MM.1S (cell line): ENCODE measurements around the gene RGL4.
"Not testable (repeated sequence)": the region's sequence is repeated elsewhere in the genome, so short reads cannot be mapped to it uniquely, and the experiment has no call there.

Experiments
- DNase-seq: peaks from one replicate; pipeline ENCODE4 v3.0.0-alpha.2; 2015
- H2AFZ ChIP-seq: fragments of 300-600 bp; sonication (generic); 2 replicates; pipeline ENCODE4 v1.6.0; 2016; ENCODE audit warnings: antibody characterized with exemption, low read length
- H3F3A ChIP-seq: fragments of 300-600 bp; sonication (generic); 2 replicates; pipeline ENCODE4 v1.6.1; 2016; ENCODE audit warnings: mild to moderate bottlenecking, antibody characterized with exemption, low read length, moderate library complexity, mixed read lengths; ENCODE audit not compliant: insufficient read depth
- H3K27ac ChIP-seq: fragments of 300-600 bp; sonication (generic); 2 replicates; pipeline ENCODE4 v1.5.1; 2016; ENCODE audit warnings: mild to moderate bottlenecking, low read length
- H3K27me3 ChIP-seq: fragments of 300-600 bp; sonication (generic); replicated peaks from 2 replicates; pipeline ENCODE4 v1.6.0; 2016; ENCODE audit warnings: low read length; ENCODE audit not compliant: insufficient read depth
- H3K36me3 ChIP-seq: fragments of 300-600 bp; sonication (generic); replicated peaks from 2 replicates; pipeline ENCODE4 v1.6.1; 2016; ENCODE audit warnings: mild to moderate bottlenecking, low read length, mixed read lengths; ENCODE audit not compliant: insufficient read depth
- H3K4me1 ChIP-seq: fragments of 300-600 bp; sonication (generic); 2 replicates; pipeline ENCODE4 v1.6.1; 2016; ENCODE audit warnings: low read length, mixed read lengths
- H3K4me2 ChIP-seq: fragments of 300-600 bp; sonication (generic); 2 replicates; pipeline ENCODE4 v1.6.0; 2016; ENCODE audit warnings: low read depth, low read length
- H3K4me3 ChIP-seq: fragments of 300-600 bp; sonication (generic); 2 replicates; pipeline ENCODE4 v1.5.1; 2016; ENCODE audit warnings: low read length, mixed read lengths
- H3K79me2 ChIP-seq: fragments of 300-600 bp; sonication (generic); 2 replicates; pipeline ENCODE4 v1.6.1; 2016; ENCODE audit warnings: mixed run types, low read length, mixed read lengths
- H3K9ac ChIP-seq: fragments of 300-600 bp; sonication (generic); 2 replicates; pipeline ENCODE4 v1.6.1; 2016; ENCODE audit warnings: low read length, mixed read lengths
- H3K9me2 ChIP-seq: fragments of 300-600 bp; sonication (generic); replicated peaks from 2 replicates; pipeline ENCODE4 v1.6.1; 2016; ENCODE audit warnings: mild to moderate bottlenecking, low read length, mixed read lengths; ENCODE audit not compliant: insufficient read depth
- H3K9me3 ChIP-seq: fragments of 300-600 bp; sonication (generic); replicated peaks from 2 replicates; pipeline ENCODE4 v1.6.1; 2016; ENCODE audit warnings: mild to moderate bottlenecking, low read length, mixed read lengths; ENCODE audit not compliant: insufficient read depth
- H4K20me1 ChIP-seq: fragments of 300-600 bp; sonication (generic); 2 replicates; pipeline ENCODE4 v1.6.1; 2016; ENCODE audit warnings: mild to moderate bottlenecking, low read length, moderate library complexity, mixed read lengths; ENCODE audit not compliant: insufficient read depth
- EZH2 ChIP-seq: fragments of 300-600 bp; sonication (generic); optimal IDR thresholded peaks from 2 replicates; pipeline ENCODE3; 2017; ENCODE audit warnings: low read depth, mild to moderate bottlenecking, antibody characterized with exemption, low read length, mixed read lengths
- EZH2phosphoT487 ChIP-seq: fragments of 300-600 bp; sonication (generic); IDR thresholded peaks from 2 replicates; pipeline ENCODE4 v1.6.1; 2018; ENCODE audit warnings: antibody characterized with exemption, low read length
- TF ChIP-seq, protein P1 (sequence below): fragments of 300-600 bp; sonication (generic); IDR thresholded peaks from 2 replicates; pipeline ENCODE4 v1.5.1; 2016; ENCODE audit warnings: antibody characterized with exemption, low read length, mixed read lengths

Gene RGL4

DNA sequence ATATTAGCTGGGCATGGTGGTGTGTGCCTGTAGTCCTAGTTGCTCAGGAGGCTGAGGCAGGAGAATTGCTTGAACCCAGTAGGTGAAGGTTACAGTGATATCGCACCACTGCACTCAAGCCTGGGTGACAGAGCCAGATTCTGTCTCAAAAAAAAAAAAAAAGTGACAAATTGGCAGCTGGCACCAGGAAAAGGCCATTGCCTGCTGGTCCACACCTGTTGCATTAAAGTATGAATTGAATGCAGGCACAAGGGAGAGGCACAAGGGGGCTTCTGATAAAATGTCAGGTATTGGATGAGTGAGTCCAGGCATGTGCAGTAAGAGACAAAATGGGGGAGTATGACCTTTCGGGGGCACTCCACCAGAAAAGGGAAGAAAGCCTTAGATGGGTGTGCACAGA, 31.9 kb downstream of the RGL4 start:
- Histone ChIP-seq H3K9me2 (no peaks in the 10 kb centered on the region), H3K4me1 (no peaks in the 10 kb centered on the region), H4K20me1 (no peaks in the 10 kb centered on the region), H3K9ac (no peak overlapping the region), H3K27me3 (no peaks in the 10 kb centered on the region), H3K4me2 (no peak overlapping the region), H3K9me3 (no peaks in the 10 kb centered on the region), H3K36me3 (no peaks in the 10 kb centered on the region), H2AFZ (no peak overlapping the region), H3F3A (no peaks in the 10 kb centered on the region), H3K27ac (no peak overlapping the region), H3K4me3 (no peak overlapping the region), H3K79me2 (no peaks in the 10 kb centered on the region)
- no peak for TF ChIP-seq EZH2
- TF ChIP-seq EZH2phosphoT487: no peak
- TF ChIP-seq, protein P1, sequence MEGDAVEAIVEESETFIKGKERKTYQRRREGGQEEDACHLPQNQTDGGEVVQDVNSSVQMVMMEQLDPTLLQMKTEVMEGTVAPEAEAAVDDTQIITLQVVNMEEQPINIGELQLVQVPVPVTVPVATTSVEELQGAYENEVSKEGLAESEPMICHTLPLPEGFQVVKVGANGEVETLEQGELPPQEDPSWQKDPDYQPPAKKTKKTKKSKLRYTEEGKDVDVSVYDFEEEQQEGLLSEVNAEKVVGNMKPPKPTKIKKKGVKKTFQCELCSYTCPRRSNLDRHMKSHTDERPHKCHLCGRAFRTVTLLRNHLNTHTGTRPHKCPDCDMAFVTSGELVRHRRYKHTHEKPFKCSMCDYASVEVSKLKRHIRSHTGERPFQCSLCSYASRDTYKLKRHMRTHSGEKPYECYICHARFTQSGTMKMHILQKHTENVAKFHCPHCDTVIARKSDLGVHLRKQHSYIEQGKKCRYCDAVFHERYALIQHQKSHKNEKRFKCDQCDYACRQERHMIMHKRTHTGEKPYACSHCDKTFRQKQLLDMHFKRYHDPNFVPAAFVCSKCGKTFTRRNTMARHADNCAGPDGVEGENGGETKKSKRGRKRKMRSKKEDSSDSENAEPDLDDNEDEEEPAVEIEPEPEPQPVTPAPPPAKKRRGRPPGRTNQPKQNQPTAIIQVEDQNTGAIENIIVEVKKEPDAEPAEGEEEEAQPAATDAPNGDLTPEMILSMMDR: no peak
- DNase-seq: no peak

DNA sequence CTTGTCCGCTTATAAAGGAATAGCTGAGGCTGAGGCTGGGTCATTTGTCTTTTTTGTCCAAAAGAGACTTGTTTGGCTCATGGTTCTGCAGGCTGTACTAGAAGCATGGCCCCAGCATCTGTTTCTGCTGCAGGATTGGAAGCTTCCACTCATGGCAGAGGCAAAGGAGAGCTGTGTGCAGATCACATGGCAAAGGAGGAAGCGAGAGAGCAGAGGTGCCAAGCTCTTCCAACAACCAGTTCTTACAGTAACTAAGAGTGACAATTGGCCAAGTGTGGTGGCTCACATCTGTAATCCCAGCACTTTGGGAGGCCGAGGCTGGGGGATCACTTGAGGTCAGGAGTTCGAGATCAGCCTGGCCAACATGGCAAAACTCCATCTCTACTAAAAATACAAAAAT, 37.3 kb downstream of the RGL4 start:
- H3K4me2 ChIP-seq, H4K20me1 ChIP-seq, DNase-seq, H3F3A ChIP-seq, H3K27me3 ChIP-seq, H3K9me2 ChIP-seq, H3K36me3 ChIP-seq, H3K4me3 ChIP-seq, H3K9me3 ChIP-seq, H3K9ac ChIP-seq, H2AFZ ChIP-seq, H3K27ac ChIP-seq, H3K4me1 ChIP-seq, H3K79me2 ChIP-seq: not testable (repeated sequence)

DNA sequence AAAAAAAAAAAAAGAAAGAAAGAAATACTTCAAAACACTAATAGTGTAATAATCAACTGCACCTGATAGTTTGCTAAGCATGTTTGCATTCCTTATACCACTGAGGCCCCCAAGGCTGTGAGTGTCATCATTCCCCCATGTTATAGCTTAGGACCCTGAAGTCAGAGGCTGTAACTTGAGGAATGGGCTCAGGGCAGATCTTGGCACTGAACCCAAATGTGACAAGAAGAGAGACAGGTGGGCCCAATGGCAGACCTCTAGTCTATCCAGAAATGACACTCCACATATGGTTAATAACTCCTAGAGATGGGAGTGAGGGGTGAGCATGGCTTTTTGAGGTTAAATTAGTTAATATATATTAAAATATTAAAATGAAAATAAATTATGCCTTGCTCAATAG, 46.9 kb downstream of the RGL4 start:
- DNase-seq: no peak
- no peaks in the 10 kb centered on the region for H3K9me2 ChIP-seq
- H3K4me3 ChIP-seq: no peak overlapping the region
- H4K20me1 ChIP-seq: no peaks in the 10 kb centered on the region
- H3K79me2 ChIP-seq: no peaks in the 10 kb centered on the region
- H3K36me3 ChIP-seq: no peaks in the 10 kb centered on the region
- H3K4me2 ChIP-seq: no peak overlapping the region
- H3K4me1 ChIP-seq: no peaks in the 10 kb centered on the region
- H3F3A ChIP-seq: no peaks in the 10 kb centered on the region
- no peaks in the 10 kb centered on the region for H3K9me3 ChIP-seq
- no peak overlapping the region for H3K27ac ChIP-seq
- TF ChIP-seq EZH2: no peak
- TF ChIP-seq EZH2phosphoT487: no peak
- TF ChIP-seq, protein P1: no peak
- H3K9ac ChIP-seq: no peak overlapping the region
- H2AFZ ChIP-seq: no peak overlapping the region
- no peaks in the 10 kb centered on the region for H3K27me3 ChIP-seq

DNA sequence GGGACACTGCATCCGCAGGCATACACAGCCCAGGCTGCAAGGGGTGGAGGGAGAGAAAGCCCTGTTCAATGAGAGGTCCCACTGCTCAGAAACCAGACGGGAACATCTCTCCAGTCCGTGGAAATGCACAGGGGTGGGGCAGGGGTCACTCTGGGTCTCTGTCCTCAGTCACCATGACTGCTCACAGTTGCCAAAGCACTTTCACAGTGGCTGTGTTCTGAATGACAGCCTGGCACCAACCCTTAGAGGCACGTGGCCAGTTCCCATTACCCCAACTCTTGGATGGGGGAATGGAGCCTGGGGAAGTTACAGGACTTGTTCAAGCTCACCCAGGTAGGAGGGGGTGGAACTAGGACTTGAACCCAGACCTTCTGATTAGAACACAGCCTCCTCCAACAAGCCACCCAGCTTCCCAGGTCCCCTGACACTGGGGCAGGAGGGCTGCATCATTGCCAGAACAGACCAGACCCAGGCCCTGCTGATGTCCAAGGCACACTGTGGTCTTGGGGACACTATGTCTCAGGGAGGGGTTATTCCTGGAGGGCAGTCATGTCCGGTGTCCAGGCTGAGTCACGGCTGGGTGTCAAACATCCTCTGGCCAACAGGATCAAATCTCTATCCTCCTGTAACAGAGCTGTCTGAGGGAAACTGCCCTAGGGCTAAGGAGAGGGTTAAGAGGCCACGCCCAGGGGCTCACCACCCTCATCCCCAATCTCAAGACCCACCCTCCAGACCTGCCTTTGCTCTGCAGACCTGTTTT, 51.9 kb downstream of the RGL4 start:
- no peaks in the 10 kb centered on the region for H3K9me2 ChIP-seq
- H3K36me3 ChIP-seq: no peaks in the 10 kb centered on the region
- DNase-seq: no peak
- no peaks in the 10 kb centered on the region for H3K9me3 ChIP-seq
- H3K4me2 ChIP-seq: no peak overlapping the region
- no peaks in the 10 kb centered on the region for H3K79me2 ChIP-seq
- H4K20me1 ChIP-seq: no peaks in the 10 kb centered on the region
- H3K27ac ChIP-seq: no peak overlapping the region
- H3K9ac ChIP-seq: no peak overlapping the region
- H2AFZ ChIP-seq: no peak overlapping the region
- TF ChIP-seq EZH2phosphoT487: no peak
- TF ChIP-seq EZH2: no peak
- TF ChIP-seq, protein P1: no peak
- no peaks in the 10 kb centered on the region for H3F3A ChIP-seq
- H3K27me3 ChIP-seq: no peaks in the 10 kb centered on the region
- no peaks in the 10 kb centered on the region for H3K4me1 ChIP-seq
- no peak overlapping the region for H3K4me3 ChIP-seq
